ENCODE measurements around the gene IFIT2.

Gene IFIT2

DNA sequence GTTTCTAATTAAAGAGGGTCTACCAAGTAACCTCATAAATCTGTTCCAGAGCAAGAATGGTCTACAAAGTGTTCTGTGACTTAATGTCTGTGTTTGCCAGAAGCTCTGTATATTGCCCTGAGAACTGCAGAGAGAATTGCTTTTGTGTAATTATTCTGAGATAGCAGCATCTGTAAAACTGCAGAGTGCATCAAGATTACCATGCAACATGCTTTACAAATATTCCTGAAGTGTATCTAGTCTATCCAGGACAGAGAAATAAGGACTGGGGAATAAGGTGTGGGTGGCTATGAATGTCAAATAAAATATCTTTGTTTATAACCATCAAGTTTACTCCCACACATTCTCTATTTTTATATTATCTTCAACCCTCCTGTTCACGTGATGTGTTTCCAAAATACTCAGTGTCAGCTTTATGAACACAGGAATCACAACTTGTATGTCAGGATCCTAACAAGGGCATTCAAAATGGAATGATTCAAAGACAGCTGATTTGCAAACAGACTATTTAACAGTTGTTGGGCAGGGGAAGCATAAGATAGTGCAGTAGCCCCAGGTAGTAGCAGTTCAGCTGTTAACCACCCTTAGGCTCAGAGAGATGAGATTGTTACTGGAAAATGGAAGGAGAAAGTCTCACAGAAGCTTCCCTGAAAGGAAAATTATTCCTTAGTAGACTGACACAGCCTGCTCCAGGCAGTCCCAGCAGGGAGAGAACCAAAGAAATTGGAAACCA, 35.0 kb upstream of the IFIT2 start:
- no peak for TF ChIP-seq CTCF (IDR thresholded peaks at IDR 0.05; ENCODE audit: low read depth, low read length, missing control alignments)
- H3K36me3 ChIP-seq (replicated peaks) = no peaks in the 10 kb centered on the region
- H3K27me3 ChIP-seq (replicated peaks) = no peaks in the 10 kb centered on the region
- H3K27ac ChIP-seq = no peak overlapping the region
- H3K4me3 ChIP-seq (ENCODE audit: low read depth, low read length) = no peak overlapping the region
- no peak for DNase-seq
- in situ Hi-C loops (cut with HindIII; ENCODE audit: low pct_ligation_motif_present, low sequenced_read_pairs) = no loop called here

DNA sequence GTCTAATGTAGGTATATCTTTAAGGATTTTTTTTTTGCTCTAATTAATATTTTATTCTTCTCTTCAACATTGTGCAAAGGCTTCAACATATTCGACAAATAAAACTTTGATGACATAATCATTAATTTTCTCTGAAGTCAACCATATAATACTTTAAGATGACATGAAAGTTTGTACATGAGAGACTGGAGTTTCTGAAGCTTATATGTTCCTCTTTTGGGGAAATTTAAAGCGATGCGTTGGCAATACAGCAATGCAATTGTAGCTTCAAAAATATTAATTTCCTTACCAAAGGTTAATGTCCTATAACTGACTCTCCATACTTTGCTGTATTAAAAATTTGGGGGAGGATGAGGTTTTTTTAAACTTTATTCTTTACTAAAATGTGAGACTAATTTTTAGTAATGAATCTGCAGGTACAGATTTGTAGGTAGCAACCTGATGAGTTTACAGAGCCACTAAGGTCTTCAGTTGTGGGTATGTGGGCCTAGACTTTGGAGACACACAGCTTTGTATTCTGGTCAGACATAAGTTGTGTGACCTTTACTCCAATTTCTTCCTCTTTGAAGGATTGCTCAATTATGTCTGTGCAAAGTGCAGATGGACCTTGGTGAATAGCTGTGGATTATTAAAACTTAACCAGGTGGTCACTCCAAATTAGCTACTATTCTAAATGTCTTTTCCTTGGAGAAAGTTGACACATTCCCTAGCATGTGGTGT, 32.3 kb upstream of the IFIT2 start:
- DNase-seq = no peak
- in situ Hi-C loops (cut with HindIII; ENCODE audit: low pct_ligation_motif_present, low sequenced_read_pairs) = no loop called here
- no peak overlapping the region for H3K27ac ChIP-seq
- no peaks in the 10 kb centered on the region for H3K36me3 ChIP-seq (replicated peaks)
- no peaks in the 10 kb centered on the region for H3K27me3 ChIP-seq (replicated peaks)
- no peak overlapping the region for H3K4me3 ChIP-seq (ENCODE audit: low read depth, low read length)
- no peak for TF ChIP-seq CTCF (IDR thresholded peaks at IDR 0.05; ENCODE audit: low read depth, low read length, missing control alignments)

DNA sequence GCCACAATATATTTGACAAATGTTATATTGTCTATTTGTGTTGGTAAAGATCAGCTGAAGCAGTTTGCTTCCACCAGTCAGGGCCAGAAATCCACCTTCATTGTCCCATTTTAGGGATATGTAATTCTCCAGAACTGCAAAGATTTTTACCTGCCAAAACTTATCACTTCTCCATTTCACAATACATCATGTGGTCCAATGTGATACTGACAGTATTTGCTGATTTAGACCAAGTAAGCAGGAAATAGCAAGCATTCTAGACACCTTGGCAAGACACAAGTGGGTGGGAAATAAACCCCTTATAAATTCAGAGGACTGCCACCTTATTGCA, 31.7 kb upstream of the IFIT2 start:
- TF ChIP-seq CTCF (IDR thresholded peaks at IDR 0.05; ENCODE audit: low read depth, low read length, missing control alignments) = no peak
- Histone ChIP-seq H3K4me3 (ENCODE audit: low read depth, low read length) (no peak overlapping the region), H3K27me3 (replicated peaks) (no peaks in the 10 kb centered on the region), H3K27ac (no peak overlapping the region), H3K36me3 (replicated peaks) (no peaks in the 10 kb centered on the region)
- no peak for DNase-seq
- in situ Hi-C loops (cut with HindIII; ENCODE audit: low pct_ligation_motif_present, low sequenced_read_pairs) = no loop called here

GRCh38 chr10:89271532-89271931, 30.3 kb upstream of the IFIT2 start:
- Histone ChIP-seq H3K36me3 (replicated peaks) (no peaks in the 10 kb centered on the region), H3K4me3 (ENCODE audit: low read depth, low read length) (no peak overlapping the region), H3K27ac (no peak overlapping the region), H3K27me3 (replicated peaks) (no peaks in the 10 kb centered on the region)
- in situ Hi-C loops (cut with HindIII; ENCODE audit: low pct_ligation_motif_present, low sequenced_read_pairs) = no loop called here
- TF ChIP-seq CTCF (IDR thresholded peaks at IDR 0.05; ENCODE audit: low read depth, low read length, missing control alignments) = no peak
- DNase-seq = no peak

DNA sequence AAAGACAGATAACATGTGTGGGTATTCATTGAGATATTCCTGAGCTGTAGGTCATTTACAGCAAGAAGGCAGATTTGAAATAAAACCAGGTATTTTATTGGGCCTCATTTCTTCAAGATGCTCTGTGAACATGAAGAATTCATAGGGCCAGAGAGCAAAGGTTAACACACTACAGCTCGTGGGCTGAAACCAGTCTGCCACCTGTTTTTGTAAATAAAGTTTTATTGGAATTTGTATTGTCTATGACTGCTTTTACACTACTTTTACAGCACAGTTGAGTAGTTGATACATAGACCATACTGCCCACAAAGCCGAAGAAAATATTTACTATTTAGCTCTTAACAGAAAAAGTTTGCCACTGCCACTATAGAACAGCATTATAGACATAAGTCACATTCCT, 28.2 kb upstream of the IFIT2 start:
- in situ Hi-C loops (cut with HindIII; ENCODE audit: low pct_ligation_motif_present, low sequenced_read_pairs) = no loop called here

More for the DNA sequence above, 28.2 kb upstream of the IFIT2 start:
- Histone ChIP-seq H3K36me3 (replicated peaks) (no peaks in the 10 kb centered on the region), H3K4me3 (ENCODE audit: low read depth, low read length) (no peak overlapping the region), H3K27ac (no peak overlapping the region), H3K27me3 (replicated peaks) (no peaks in the 10 kb centered on the region)
- no peak for TF ChIP-seq CTCF (IDR thresholded peaks at IDR 0.05; ENCODE audit: low read depth, low read length, missing control alignments)
- DNase-seq = no peak

Data from brain microvascular endothelial cell (primary cell).